CD4-positive, alpha-beta T cell treated with Interferon alpha-2 for 1 hour (primary cell): ENCODE measurements around the gene CRCP.
A peak's percentile ranks its signal among the peaks of the same experiment; 100 is the strongest.
"Not testable (repeated sequence)": the region's sequence is repeated elsewhere in the genome, so short reads cannot be mapped to it uniquely, and the experiment has no call there.

Experiments
- DNase-seq, 2 donors: peaks; one replicate each; pipeline ENCODE4 v3.0.0-alpha.2; 2020 to 2022

Gene CRCP

DNA sequence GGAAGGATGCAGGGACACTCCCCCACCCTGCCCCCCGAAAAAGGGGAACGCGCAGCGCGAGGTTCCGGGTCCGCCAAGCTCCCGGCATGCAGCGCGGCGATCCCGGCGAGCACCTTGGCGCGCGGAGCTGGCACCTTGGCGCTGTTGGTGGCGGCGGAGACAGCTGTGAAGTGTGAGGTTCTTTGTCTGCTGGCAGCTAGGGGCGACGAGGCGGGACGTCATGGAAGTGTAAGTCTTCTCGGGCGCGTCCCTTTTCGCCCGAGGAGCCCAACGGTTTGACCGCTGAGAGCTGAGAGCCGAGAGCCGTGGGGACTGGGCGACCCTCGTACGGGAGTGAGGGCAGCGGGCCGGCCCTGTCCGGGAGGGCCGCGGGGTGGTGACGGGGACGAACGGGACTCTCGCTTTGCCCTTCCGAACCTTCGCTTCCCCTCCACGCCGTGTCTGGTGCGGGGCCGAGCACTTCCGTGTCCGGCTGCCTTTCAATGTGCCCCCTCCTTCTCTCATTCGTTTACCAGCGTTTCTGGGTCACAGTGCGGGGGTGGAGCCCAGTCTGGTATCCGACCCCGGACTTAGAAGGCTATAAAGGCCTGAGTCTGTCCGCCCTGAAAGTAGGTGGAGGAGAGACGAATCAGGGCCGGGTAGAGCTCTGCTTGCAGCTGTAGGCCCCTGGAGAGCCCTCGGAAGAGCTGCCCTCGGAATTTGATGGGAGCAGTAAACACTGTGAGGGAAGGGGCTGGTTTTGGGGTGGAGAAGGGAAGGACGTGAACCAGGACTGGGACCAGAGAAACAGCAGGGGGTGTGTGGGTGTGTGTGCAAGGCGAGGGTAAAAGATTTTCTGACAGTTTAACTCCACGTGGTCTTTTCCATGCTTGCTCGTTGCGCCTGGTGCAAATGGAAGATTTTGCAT lies at the start of gene CRCP:
Gene CRCP (plus strand): TSS at position 105 of the 907 bp plus-strand sequence. CDS start 116 bp downstream, at position 221.
- peak; percentile 80 to 86 for DNase-seq

DNA sequence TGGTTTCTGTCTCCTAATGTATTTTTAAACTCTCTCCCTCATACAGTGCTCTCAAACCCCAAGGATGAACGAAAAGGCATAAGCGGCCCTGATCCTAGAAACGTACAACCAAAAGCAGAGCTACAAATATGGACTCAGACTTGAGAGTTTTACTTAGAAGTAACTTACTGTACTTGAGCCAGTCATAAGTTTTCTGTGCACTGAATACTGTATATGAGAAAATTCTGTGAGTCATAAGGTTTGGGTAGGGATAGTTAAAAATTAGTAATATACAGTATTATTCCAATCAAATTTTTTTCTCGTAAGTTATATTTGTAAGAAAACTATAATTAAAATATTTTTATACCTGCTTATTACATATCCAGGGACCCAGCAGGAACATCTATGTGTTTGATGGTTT lies 44.9 kb upstream of the CRCP start:
- no peak for DNase-seq

DNA sequence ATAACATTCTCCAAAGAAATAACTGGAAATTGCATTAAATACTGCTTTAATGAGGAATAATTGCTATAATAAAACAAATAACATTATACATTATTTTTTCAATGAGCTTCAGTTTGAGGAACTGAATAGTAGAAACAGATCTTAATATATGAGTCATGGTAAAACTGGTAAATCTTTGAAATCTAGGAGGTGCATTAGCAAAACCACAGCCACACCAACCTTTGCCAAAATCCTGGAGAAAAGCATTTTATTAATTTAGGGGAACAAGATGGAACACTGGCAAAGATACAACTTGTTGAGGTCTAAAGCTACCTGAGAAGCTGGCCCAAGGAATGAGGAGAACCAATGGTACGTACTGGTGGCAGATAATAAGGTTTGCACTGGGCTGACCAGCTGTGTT lies 44.4 kb upstream of the CRCP start:
- no peak for DNase-seq

DNA sequence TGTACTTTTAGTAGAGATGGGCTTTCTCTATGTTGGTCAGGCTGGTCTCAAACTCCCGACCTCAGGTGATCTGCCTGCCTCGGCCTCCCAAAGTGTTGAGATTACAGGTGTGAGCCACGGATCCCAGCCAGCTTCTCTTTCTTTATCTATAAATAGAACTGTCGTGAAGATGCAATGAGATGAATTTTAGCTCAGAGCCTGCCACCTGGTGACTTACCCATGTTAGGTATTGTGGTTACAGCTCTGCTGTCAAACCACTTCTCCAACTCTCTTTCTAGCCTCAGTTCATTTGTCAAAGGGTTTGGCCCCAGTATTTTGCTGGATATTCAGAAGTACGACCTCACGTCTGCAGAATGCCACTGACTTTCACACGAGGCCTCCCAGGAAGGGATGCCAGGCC lies 42.4 kb upstream of the CRCP start:
- not testable (repeated sequence) for DNase-seq

DNA sequence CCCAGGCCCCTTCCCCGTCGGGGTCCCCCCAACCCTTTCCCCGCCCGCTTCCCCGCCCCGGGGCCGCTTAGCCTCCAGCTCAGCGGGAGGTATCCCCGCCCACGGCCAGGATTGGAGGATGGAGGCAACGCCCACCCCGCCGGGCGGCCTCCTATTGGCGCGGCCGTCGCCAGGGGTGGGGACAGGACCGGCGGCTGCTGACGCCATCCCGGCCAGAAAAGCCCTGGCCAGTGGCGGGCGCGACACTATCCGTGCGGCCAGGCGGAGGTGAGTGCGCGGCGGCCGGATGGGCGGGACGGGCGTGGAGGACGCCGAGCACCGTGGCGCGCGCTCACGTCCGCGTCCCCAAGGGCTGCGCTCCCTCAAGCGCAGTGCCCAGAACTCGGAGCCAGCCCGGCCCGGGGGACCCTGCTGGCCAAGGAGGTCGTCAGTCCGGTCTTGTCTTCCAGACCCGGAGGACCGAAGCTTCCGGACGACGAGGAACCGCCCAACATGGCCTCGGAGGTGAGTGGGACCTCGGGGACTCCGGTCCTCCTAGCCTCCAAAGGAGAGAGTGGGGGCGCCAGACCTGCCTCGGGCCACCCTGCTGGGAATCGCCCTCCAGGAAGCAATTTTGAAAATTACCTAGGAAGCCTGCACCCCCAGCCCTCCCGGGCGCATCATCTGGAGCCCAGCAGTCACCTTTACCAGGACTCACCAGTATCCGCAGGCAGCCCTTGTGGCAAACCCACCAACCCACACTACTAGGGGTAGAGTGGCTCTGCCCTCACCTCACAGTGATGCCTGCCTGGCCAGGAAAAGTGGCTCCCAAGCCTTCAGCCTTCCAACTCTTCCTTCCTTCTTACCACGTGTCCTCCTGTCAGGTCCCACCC lies 38.8 kb upstream of the CRCP start, which contains the start of gene ASL:
Gene ASL (plus strand): TSS at position 230 of the 872 bp plus-strand sequence. CDS start 263 bp downstream, at position 493.
- peak; percentile 85 to 90 for DNase-seq

DNA sequence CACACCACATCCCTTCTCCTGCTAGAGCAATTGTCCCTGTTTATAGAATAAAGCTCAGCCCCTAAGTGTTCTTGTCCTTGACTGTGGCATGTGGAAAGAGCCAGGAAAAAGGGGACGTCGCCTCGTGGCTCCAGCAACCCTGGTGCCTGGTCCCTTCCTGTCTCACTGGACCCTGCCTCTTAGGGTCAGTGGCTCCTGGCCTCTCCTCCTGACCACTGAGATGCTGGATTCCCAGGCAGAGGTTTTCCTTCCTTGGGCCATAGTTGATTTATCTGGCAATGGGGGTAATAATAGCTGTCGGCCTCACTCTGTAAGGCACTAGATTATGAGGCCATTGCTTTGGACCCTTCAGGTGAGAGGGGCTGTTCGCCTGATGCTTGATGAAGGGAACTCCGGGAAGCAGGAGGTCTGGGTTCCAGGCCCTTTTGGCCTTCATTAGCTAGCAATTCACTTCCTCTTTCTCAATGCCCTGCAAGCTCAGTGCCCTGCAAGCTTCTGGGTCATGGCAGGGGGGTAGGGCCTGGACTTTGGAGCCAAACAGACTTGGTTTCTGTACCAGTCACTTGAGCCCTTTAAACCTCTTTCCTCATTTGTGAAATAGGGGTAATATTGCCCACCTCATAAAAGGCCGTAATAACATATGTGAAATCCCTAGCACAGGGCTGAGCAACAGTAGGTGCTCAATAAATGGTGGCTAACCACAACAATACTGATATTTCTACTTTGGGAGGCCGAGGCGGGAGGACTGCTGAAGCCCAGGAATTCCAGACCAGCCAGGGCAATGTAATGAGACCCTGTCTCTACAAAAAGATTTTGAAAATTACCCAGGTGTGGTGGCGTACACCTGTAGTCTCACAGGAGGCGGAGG lies 38.0 kb upstream of the CRCP start:
- DNase-seq, result no peak

DNA sequence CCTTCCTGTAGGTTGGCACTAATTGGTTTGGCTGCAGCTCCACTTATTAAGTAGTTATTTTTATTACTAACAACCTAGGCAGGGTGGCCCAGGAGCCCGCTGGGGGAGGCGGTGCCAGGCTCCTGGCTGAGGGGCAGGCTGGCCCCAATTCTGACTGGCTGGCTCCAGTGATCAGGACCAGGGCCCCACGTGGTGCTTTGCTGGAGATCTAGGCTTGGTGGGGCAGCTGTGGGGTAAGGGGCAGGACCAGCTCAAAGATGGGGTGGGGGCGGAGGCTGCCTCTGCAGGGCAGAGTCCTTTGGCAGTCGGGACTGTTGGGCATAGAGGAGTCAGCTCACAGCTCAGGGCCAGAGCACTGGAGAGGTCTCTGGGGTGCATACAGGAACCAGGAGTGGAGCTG lies 36.6 kb upstream of the CRCP start:
- DNase-seq, result no peak

DNA sequence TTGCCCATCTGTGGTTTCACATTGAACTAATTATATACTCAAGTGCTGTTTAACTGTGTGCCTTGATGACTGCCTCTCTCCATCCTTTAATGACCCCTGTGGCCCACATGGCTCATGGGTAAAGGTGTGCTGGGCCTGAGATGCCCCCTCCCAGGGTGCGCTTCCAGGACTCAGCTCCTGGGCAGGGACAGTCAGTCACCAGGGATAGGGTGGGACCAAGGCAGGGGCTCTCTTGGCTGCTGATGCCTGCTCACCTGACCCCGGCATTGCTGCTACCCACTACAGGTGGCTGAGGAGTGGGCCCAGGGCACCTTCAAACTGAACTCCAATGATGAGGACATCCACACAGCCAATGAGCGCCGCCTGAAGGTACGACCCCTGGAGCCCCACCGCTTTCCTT lies 32.6 kb upstream of the CRCP start:
- DNase-seq, result no peak

DNA sequence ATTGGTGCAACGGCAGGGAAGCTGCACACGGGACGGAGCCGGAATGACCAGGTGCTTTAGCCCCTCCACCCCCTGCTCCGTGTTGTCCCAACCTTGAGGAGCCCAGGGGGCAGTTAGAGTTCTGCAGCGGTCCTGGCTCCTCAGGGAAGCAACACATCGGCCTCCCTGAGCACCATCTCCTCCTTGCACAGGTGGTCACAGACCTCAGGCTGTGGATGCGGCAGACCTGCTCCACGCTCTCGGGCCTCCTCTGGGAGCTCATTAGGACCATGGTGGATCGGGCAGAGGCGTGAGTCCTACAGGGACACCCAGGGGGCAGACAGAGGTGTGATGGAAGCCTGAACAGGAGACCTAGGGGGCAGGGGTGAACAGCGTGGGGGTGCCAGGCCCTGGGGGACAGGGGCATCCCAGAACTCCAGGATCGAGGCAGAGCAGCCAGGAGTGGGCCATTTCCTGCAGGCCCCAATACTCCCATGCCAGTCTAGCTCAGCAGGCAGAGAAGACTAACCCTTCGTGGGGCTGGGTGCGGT lies 31.7 kb upstream of the CRCP start:
- no peak for DNase-seq

DNA sequence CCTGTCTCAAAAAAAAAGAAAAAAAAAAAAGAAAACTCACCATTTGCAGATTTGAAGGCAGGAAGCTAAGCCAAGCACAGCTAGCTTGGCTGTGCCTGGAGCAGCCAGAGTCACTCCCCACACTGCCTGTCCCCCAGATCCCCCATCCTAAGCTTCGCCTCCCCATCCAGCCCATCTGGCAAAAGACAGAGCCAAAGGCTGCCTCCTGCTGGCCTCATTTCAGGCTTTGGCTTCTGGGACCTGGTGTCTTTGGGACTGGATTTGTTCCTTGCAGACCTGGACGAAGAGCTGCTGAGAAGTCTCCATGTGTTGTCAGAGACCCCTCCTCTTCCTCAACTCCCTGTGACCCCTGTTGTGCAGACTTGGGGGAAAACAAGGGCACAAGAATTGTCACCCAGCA lies 31.0 kb upstream of the CRCP start:
- no peak for DNase-seq

DNA sequence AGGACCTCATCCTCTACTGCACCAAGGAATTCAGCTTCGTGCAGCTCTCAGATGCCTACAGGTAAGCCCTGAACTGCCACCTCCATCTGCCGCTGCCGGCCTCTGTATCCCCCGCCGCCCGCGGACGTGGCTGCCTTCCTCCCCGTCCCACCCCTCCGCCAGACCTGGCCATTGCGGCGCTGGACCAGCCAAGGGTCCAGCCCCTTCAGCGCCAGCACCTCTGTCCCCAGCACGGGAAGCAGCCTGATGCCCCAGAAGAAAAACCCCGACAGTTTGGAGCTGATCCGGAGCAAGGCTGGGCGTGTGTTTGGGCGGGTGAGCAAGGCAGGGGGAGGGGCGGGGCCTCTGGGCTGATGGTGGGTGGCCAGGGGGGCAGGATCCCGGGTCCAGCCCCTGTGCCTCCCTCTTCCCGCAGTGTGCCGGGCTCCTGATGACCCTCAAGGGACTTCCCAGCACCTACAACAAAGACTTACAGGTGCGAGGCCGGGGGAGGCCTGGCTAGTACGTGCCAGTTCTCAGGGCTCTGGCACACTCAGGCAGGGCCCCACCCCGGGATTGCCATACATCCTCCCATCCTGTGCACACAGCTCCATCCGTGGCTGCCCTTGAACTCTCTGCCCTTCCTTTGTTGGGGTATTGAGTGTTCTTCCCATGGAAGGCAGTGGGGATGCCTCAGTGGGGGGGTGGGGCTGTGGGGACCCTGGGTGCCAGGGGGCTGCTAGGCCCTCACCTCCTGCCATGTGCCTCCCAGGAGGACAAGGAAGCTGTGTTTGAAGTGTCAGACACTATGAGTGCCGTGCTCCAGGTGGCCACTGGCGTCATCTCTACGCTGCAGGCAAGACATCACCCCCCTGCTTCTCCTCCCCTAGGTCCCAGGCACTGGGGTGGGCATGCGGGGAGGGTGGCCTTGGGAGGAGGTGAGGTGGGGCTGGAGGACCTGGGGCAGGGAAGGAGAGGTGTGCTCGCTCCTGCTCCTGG lies 25.5 kb upstream of the CRCP start:
- no peak for DNase-seq

DNA sequence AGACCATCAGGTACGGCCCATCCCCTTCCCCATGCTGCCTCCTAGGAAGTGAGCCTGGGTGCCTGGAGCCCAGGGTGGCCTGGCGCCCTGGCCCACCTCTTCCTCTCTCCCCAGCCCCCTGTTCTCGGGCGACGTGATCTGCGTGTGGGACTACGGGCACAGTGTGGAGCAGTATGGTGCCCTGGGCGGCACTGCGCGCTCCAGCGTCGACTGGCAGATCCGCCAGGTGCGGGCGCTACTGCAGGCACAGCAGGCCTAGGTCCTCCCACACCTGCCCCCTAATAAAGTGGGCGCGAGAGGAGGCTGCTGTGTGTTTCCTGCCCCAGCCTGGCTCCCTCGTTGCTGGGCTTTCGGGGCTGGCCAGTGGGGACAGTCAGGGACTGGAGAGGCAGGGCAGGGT lies 22.0 kb upstream of the CRCP start:
- DNase-seq, result no peak

DNA sequence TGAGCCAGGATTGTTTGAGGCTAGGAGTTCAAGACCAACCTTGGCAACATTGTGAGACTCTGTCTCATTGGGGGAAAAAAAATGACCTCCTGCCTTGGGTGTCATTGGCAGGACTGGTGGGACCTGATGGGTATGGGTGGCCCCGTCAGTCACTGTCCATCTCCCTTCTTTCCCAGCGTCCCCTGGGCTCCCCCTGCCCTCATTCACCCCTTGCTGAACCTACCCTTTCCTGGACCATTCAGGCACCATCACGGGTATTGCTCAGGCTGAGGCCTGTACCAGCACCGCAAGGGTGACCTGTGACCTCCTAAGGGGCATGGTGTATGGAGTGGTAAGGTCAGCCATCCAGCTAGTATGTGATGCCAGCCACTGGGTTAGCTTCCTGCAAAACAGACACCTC lies 19.6 kb upstream of the CRCP start:
- no peak for DNase-seq

DNA sequence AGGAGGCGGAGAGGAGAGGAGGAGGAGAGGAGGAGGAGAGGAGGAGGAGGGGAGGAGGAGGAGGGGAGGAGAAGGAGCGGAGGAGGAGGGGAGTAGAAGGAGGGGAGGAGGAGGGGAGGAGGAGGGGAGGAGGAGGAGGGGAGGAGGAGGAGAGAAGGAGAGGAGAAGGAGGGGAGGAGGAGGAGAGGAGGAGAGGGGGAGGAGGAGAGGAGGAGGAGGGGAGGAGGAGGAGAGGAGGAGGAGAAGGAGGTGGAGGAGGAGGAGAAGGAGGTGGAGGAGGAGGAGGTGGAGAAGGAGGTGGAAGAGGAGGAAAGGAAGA lies 15.5 kb upstream of the CRCP start:
- DNase-seq, result no peak

DNA sequence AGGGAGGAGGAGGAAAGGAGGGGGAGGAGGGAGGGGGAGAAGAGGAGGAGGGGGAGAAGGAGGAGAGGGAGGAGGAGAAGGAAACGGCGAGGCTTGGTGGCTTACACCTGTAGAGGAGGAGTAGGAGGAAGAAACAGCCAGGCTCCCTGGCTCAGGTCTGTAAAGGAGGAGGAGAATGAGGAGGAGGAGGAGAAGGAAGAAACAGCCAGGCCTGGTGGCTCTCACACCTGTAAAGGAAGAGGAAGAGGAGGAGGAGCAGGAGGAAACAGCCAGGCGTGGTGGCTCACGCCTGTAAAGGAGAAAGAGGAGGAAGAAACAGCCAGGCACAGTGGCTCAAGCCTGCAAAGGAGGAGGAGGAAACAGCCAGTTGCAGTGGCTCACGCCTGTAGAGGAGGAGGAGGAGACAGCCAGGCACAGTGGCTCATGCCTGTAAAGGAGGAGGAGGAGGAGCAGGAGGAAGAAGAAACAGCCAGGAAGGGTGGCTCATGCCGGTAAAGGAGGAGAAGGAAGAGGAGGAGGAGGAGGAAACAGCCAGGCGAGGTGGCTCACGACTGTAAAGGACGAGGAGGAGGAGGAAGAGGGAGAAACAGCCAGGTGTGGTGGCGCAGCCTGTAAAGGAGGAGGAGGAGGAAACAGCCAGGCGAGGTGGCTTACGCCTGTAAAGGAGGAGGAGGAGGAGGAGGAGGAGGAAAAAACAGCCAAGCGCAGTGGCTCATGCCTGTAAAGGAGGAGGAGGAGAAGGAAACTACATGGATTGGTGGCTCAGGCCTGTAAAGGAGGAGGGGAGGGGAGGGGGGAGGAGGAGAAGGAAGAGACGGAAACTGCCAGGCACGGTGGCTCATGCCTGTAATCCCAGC lies 14.9 kb upstream of the CRCP start:
- DNase-seq, result peak; percentile 12 to 39

DNA sequence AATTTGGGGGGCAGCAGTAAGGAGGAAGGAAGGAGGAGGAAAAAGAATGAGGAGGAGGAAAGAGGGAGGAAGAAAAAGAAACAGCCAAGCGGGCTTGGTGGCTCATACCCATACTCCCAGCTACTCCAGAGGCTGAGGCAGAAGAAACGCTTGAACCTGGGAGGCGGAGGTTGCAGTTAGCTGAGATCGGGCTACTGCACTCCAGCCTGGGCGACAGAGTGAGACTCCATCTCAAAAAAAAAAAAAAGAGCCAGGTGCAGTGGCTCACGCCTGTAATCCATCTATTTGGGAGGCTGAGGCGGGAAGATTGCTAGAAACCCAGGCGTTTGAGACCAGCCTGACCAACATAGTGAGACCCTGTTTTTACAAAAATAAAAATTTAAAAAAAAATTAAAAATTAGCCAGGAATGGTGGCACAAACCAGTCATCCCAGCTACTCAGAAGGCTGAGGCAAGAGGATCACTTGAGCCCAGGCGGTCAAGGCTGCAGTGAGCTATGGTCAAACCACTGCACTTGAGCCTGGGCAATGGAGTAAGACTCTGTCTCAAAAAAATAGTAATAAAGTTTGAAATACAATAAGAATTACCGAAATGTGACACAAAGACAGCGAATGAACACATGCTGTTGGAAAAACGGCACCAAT lies 14.1 kb upstream of the CRCP start:
- no peak for DNase-seq

DNA sequence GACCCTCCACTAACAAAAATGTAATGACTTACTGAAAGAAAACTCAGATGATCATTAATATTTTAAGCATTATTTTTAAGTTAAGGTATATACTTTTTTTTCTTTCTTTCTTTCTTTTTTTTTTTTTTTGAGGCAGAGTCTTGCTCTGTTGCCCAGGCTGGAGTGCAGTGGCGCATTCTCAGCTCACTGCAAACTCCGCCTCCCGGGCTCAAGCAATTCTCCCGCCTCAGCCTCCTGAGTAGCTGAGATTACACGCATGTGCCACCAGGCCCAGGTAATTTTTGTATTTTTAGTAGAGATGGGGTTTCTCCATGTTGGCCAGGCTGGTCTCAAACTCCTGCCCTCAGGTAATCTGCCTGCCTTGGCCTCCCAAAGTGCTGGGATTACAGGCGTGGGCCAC lies 12.5 kb upstream of the CRCP start:
- not testable (repeated sequence) for DNase-seq

DNA sequence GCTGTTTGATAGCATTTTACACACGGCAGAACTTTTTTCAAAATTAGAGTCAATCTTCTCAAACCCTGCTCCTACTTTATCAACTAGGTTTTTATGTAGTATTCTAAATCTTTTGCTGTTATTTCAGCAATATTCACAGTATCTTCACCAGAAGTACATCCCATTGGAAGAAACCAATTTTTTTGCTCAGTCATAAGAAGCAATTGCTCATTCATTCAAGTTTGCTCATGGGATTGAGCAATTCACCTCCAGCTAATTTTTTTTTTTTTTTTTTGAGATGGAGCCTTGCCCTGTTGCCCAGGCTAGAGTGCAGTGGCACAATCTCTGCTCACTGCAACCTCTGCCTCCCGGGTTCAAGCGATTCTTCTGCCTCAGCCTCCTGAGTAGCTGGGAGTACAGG lies 10.7 kb upstream of the CRCP start:
- DNase-seq, result not testable (repeated sequence)

DNA sequence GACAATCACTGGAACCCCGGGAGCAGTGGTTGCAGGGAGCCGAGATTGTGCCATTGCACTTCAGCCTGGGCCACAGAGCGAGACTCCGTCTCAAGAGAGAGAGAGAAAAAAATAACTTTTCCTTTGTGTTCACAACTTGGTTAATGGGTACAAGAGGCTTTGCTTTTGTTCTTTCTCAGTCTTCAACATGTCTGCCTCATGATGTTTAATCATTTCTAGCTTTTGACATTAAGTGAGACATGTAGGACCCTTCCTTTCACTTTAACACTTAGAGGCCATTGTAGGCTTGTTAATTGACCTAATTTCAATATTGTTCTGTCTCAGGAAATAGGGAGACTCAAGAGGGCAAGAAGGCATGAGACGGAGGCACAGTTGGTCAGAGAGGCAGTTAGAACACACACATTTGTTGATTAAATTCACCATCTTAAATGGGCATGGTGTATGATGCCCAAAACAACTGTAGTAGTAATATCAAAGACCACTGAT lies 9.3 kb upstream of the CRCP start:
- DNase-seq, result no peak

DNA sequence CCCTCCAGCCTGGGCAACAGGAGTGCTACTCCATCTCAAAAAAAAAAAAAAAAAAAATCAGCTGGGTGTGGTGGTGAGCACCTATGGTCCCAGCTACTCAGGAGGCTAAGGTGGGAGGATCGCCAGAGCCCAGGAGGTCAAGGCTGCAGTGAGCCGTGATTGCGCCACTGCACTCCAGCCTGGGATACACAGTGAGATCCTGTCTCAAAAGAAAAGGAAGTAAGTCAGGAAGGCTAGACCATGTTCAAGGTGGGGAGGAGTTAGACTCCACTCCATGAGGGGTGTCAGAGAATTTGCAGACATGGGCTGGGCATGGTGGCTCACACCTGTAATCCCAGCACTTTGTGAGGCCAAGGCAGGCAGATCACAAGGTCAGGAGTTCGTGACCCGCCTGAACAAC lies 6.2 kb upstream of the CRCP start:
- not testable (repeated sequence) for DNase-seq
